HepG2 (cell line): ENCODE data around the gene DIRAS1. TPM values are rescaled to one million over a fixed set of nuclear protein-coding genes. Genes with fewer than 3 reads are reported as not detected.

ENCODE experiments used
- ATAC-seq: fragments of 200-7000 bp; cut with Tn5 transposase; 3 replicates; pipeline ENCODE4 v1.9.1; 2020; ENCODE audit warnings: mild to moderate bottlenecking, moderate library complexity
- BruUV-seq: library from RNA; stranded (reverse); fragments of 400-500 nt; replicated peaks from 2 replicates; lab custom pipeline; 2021; lab: Mats Ljungman, UMichigan
- CTCF ChIA-PET: fragments of 300-600 bp; formaldehyde crosslinking; extraction: SDS; loops from one replicate; lab custom pipeline; 2021; ENCODE audit warnings: low total read pairs, inconsistent platforms, low intra/inter-chr PET ratio; lab: Yijun Ruan, JAX
- POLR2A ChIA-PET: fragments of 350-600 bp; sonication (Branson Sonifier 250); formaldehyde crosslinking; loops from one replicate; lab custom pipeline; 2020; ENCODE audit warnings: antibody characterized with exemption, inconsistent platforms; lab: Yijun Ruan, JAX
- DNase-seq: peaks from one replicate; pipeline ENCODE4 v3.0.0-alpha.2; 2015; ENCODE audit warnings: low spot score
- FAIRE-seq: peaks from 3 replicates; lab custom pipeline; 2011; peaks lifted over from hg19 to GRCh38; lab: Jason Lieb, UNC
- H2AFZ ChIP-seq: one replicate; pipeline ENCODE4 v1.6.1; 2011; ENCODE audit warnings: low read length, inconsistent platforms
- H3K27ac ChIP-seq: fragments of 300-600 bp; 3 replicates; pipeline ENCODE4 v1.8.0; 2011; ENCODE audit warnings: mixed run types, mild to moderate bottlenecking, mixed read lengths, low read length, inconsistent platforms; ENCODE audit not compliant: insufficient read depth; ENCODE audit errors: extremely low read length
- H3K27me3 ChIP-seq, 2 experiments: fragments of 200-600 bp in 1 of 2; 2 replicates in 1 of 2; 3 replicates in 1 of 2; pipeline versions ENCODE4 v1.6.0 to v1.8.0; 2011; ENCODE audit warnings: low read length in 2 of 2, mild to moderate bottlenecking in 2 of 2, moderate library complexity in 2 of 2, inconsistent platforms in 1 of 2; ENCODE audit not compliant: insufficient read depth in 2 of 2, control insufficient read depth in 1 of 2
- H3K36me3 ChIP-seq, 2 experiments: fragments of 200-600 bp in 1 of 2; replicated peaks in 1 of 2; 2 replicates in 1 of 2; 3 replicates in 1 of 2; pipeline versions ENCODE4 v1.5.1 to v1.8.0; 2011; ENCODE audit warnings: low read length in 2 of 2, inconsistent platforms in 1 of 2; ENCODE audit not compliant: insufficient read depth in 2 of 2, control insufficient read depth in 1 of 2
- H3K4me1 ChIP-seq: 2 replicates; pipeline ENCODE4 v1.5.1; 2012; ENCODE audit warnings: low read length, inconsistent platforms; ENCODE audit not compliant: insufficient read depth
- H3K4me2 ChIP-seq: 2 replicates; pipeline ENCODE4 v1.6.0; 2011; ENCODE audit warnings: low read depth, low read length, inconsistent platforms
- H3K4me3 ChIP-seq, 3 experiments: fragments of 200-600 bp in 1 of 3; sonication (generic), shearing (Covaris generic) in 1 of 3; replicated peaks in 1 of 3; 2 replicates each; pipeline ENCODE4 v1.5.1; 2011 to 2016; ENCODE audit warnings: low read length in 3 of 3, inconsistent platforms in 2 of 3, low read depth in 2 of 3, mild to moderate bottlenecking in 2 of 3, control low read depth in 1 of 3, mixed read lengths in 1 of 3; ENCODE audit not compliant: insufficient read depth in 1 of 3
- H3K79me2 ChIP-seq: one replicate; pipeline ENCODE4 v1.6.1; 2011; ENCODE audit warnings: low read length, inconsistent platforms; ENCODE audit not compliant: insufficient read depth
- H3K9ac ChIP-seq: 2 replicates; pipeline ENCODE4 v1.6.0; 2011; ENCODE audit warnings: mild to moderate bottlenecking, low read depth, low read length, inconsistent platforms; ENCODE audit not compliant: insufficient read depth
- H3K9me3 ChIP-seq: 2 replicates; pipeline ENCODE4 v1.5.1; 2012; ENCODE audit warnings: mild to moderate bottlenecking, low read length
- H4K20me1 ChIP-seq: 2 replicates; pipeline ENCODE4 v1.6.0; 2011; ENCODE audit warnings: inconsistent platforms, mild to moderate bottlenecking, low read length, moderate library complexity; ENCODE audit not compliant: insufficient read depth
- E2F1 ChIP-seq: sonication (generic); formaldehyde crosslinking; IDR thresholded peaks from 2 replicates; pipeline ENCODE4 v1.5.0; 2020; ENCODE audit warnings: missing genetic modification reagents
- MEF2D ChIP-seq: sonication (generic); formaldehyde crosslinking; IDR thresholded peaks from 2 replicates; pipeline ENCODE4 v1.5.1; 2020; ENCODE audit warnings: mild to moderate bottlenecking, missing genetic modification reagents
- STAT6 ChIP-seq: sonication (generic); formaldehyde crosslinking; IDR thresholded peaks from 2 replicates; pipeline ENCODE4 v1.4.0; 2020; ENCODE audit warnings: missing genetic modification reagents, mild to moderate bottlenecking, borderline replicate concordance
- ZNF512B ChIP-seq: sonication (generic); formaldehyde crosslinking; IDR thresholded peaks from 2 replicates; pipeline ENCODE4 v1.5.1; 2020; ENCODE audit warnings: missing genetic modification reagents, mild to moderate bottlenecking, borderline replicate concordance
- ZNF563 ChIP-seq: sonication (generic); formaldehyde crosslinking; IDR thresholded peaks from 2 replicates; pipeline ENCODE4 v1.8.0; 2022; ENCODE audit warnings: mild to moderate bottlenecking, moderate library complexity, missing genetic modification reagents
- ZNF674 ChIP-seq: sonication (generic); formaldehyde crosslinking; IDR thresholded peaks from 2 replicates; pipeline ENCODE4 v1.5.0; 2020; ENCODE audit warnings: low read depth, mild to moderate bottlenecking, missing genetic modification reagents
- ZSCAN20 ChIP-seq: sonication (generic); formaldehyde crosslinking; IDR thresholded peaks from 2 replicates; pipeline ENCODE4 v1.4.0; 2020; ENCODE audit warnings: missing genetic modification reagents, mild to moderate bottlenecking, borderline replicate concordance
- WGBS: methylation state at CpG from one replicate; pipeline ENCODE4 v1.1.6; 2017; ENCODE audit warnings: low lambda C conversion rate; 5-methylcytosine and 5-hydroxymethylcytosine counted together
- in situ Hi-C: cut with HindIII; loops from 2 replicates; pipeline ENCODE4 v1.10.0; 2017; ENCODE audit warnings: low pct_unique_long_range_greater_than_20kb; ENCODE audit not compliant: extremely low pct_ligation_motif_present
- intact Hi-C: fragments of 100-400 bp; cut with micrococcal nuclease; formaldehyde crosslinking; loops from one replicate; pipeline ENCODE4 v1.10.0; 2022; ENCODE audit not compliant: unreplicated experiment
- polyA plus RNA-seq, 8 experiments: library from polyadenylated mRNA; depleted of rRNA in 3 of 8; stranded (reverse) in 7 of 8; unstranded in 1 of 8; fragments of >200 nt; fragmentation: Illumina TruSeq in 4 of 8; extraction: Trizol in 4 of 8; gene quantifications; 2 replicates each; pipeline versions ENCODE4 v1.2.1 to v1.2.3, GENCODE V29; 2011 to 2016; ENCODE audit warnings: low read depth in 4 of 8, missing spikeins in 1 of 8, mixed read lengths in 1 of 8; ENCODE audit not compliant: insufficient read depth in 1 of 8
- total RNA-seq, 5 experiments: library from RNA; depleted of rRNA; stranded (reverse); fragments of >200 nt; fragmentation: Illumina TruSeq; extraction: Trizol; gene quantifications; 2 replicates each; pipeline ENCODE4 v1.2.3, GENCODE V29; 2016; ENCODE audit warnings: low read depth in 1 of 5

Gene DIRAS1
- total and polyA plus RNA-seq, 2 of the 13 experiments (the other 11 are each of a cell fraction or from before 2014, with no cell fraction given), result 0.97 to 1.8 TPM

GRCh38 chr19:2690856-2691255 lies 30.3 kb downstream of the DIRAS1 start (continued):
- no peak for TF ChIP-seq STAT6 (CRISPR knock-in tag)
- TF ChIP-seq ZSCAN20 (CRISPR knock-in tag), result no peak
- no peak for TF ChIP-seq E2F1 (CRISPR knock-in tag)
- TF ChIP-seq ZNF512B, result no peak

GRCh38 chr19:2686360-2686759 lies 34.8 kb downstream of the DIRAS1 start:
- TF ChIP-seq ZNF674 (CRISPR knock-in tag) (no peak), MEF2D (CRISPR knock-in tag) (no peak), ZNF563 (CRISPR knock-in tag) (0 out of 2 replicates have a peak, but pooled peaks have one; percentile 27)
- TF ChIP-seq, all 625 proteins: peak for 1
- Histone ChIP-seq H3K36me3 (no peaks in the 10 kb centered on the region), H3K79me2 (no peaks in the 10 kb centered on the region), H3K4me3 (peak overlapping the region in 1 of 3 experiments; percentile 61; a peak in 3 of 6 replicates), H3K27me3 (no peaks in the 10 kb centered on the region), H4K20me1 (no peaks in the 10 kb centered on the region), H3K9ac (peak overlapping the region; percentile 68; the same call in 1 of the 2 replicates), H3K9me3 (no peaks in the 10 kb centered on the region), H3K4me1 (peaks cover 33% of the 10 kb centered on the region), H3K4me2 (peak overlapping the region; percentile 81), H3K27ac (peak overlapping the region; percentile 85), H2AFZ (no peak overlapping the region)
- BruUV-seq, result no TSS peak
- ChIA-PET POLR2A (interaction anchor here (0.7 to 3.0 kb wide), 15 partner anchors 11 to 423 kb away, joined by 3 to 28 read pairs (median 6); partner anchors contain the start of genes GADD45B, GNG7, SGTA and TIMM13), CTCF (interaction anchor here (1.2 kb wide), 1 partner anchor 63 kb away, joined by 8 read pairs; no protein-coding TSS in a partner anchor)
- 76% methylated on average over 17 of the region's 17 CpGs for WGBS
- intact Hi-C loops, result no loop called here
- in situ Hi-C loops, result no loop called here
- ATAC-seq, result no peak; the same call in 2 of the 3 replicates
- no peak for FAIRE-seq
- no peak for DNase-seq
